ENCODE data around the gene PAPPA2.

PAPPA2 gene

DNA sequence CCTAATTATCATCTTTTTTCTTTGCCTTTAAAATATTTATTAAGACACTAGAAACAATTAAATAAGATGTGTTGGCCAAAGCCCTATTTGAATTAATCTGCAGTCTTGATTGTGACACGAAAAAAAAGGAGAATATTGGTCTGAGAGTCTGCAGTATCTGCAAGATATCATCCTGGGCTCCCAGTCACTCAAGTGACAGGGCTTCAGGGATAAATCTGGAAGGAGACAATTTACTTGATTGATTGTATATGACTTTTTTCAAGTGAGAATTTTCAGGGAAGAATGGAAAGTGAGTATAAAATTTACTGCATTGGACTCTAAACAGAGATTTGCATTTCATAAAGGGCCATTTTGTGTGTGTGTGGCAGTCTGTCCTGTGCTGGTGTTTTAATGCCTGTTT is 233.7 kb downstream of the PAPPA2 start:
- no peak for DNase-seq (ENCODE audit: low read depth)
- TF ChIP-seq, protein P1, sequence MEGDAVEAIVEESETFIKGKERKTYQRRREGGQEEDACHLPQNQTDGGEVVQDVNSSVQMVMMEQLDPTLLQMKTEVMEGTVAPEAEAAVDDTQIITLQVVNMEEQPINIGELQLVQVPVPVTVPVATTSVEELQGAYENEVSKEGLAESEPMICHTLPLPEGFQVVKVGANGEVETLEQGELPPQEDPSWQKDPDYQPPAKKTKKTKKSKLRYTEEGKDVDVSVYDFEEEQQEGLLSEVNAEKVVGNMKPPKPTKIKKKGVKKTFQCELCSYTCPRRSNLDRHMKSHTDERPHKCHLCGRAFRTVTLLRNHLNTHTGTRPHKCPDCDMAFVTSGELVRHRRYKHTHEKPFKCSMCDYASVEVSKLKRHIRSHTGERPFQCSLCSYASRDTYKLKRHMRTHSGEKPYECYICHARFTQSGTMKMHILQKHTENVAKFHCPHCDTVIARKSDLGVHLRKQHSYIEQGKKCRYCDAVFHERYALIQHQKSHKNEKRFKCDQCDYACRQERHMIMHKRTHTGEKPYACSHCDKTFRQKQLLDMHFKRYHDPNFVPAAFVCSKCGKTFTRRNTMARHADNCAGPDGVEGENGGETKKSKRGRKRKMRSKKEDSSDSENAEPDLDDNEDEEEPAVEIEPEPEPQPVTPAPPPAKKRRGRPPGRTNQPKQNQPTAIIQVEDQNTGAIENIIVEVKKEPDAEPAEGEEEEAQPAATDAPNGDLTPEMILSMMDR (IDR thresholded peaks at IDR 0.05; ENCODE audit: low read length, missing control alignments): no peak
- no peak overlapping the region for H3K4me3 ChIP-seq (replicated peaks; ENCODE audit: low read depth, low read length)

DNA sequence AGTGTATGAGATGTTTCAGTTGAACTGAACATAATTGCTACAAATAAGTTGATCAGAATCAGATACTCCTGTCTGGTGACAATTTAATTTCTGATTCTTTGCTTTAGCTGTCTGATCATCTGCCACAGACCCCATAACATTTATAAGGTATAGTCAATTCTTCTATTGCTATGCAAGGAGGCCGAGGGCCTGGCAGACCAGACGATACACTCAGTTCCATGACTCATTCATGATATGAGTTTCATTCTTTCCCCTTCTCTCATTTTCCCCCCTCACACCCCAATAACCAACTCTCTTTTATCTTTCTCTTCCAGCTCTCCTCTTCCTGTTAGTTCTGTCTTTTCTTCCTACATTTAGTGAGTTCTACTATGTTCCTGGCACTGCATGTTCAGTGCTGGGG is 236.8 kb downstream of the PAPPA2 start:
- no peak overlapping the region for H3K4me3 ChIP-seq (replicated peaks; ENCODE audit: low read depth, low read length)
- TF ChIP-seq, protein P1 (IDR thresholded peaks at IDR 0.05; ENCODE audit: low read length, missing control alignments): no peak
- DNase-seq (ENCODE audit: low read depth): no peak

- no peak overlapping the region for H3K4me3 ChIP-seq (replicated peaks; ENCODE audit: low read depth, low read length)
- DNase-seq (ENCODE audit: low read depth): no peak
- TF ChIP-seq, protein P1 (IDR thresholded peaks at IDR 0.05; ENCODE audit: low read length, missing control alignments): no peak
Observed at GRCh38 chr1:176701151-176701866, 238.3 kb downstream of the PAPPA2 start.

GRCh38 chr1:176702901-176703300 is 239.9 kb downstream of the PAPPA2 start:
- no peak for DNase-seq (ENCODE audit: low read depth)

GRCh38 chr1:176705585-176705984 is 242.6 kb downstream of the PAPPA2 start:
- H3K4me3 ChIP-seq (replicated peaks; ENCODE audit: low read depth, low read length): no peak overlapping the region
- no peak for DNase-seq (ENCODE audit: low read depth)
- TF ChIP-seq, protein P1 (IDR thresholded peaks at IDR 0.05; ENCODE audit: low read length, missing control alignments): no peak

More at GRCh38 chr1:176702901-176703300, 239.9 kb downstream of the PAPPA2 start:
- no peak overlapping the region for H3K4me3 ChIP-seq (replicated peaks; ENCODE audit: low read depth, low read length)
- TF ChIP-seq, protein P1 (IDR thresholded peaks at IDR 0.05; ENCODE audit: low read length, missing control alignments): no peak

GRCh38 chr1:176717066-176717750 is 254.2 kb downstream of the PAPPA2 start:
- TF ChIP-seq, protein P1 (IDR thresholded peaks at IDR 0.05; ENCODE audit: low read length, missing control alignments): no peak
- no peak overlapping the region for H3K4me3 ChIP-seq (replicated peaks; ENCODE audit: low read depth, low read length)
- DNase-seq (ENCODE audit: low read depth): no peak
